ENCODE results near the gene APOM. TPM values are rescaled to one million over a fixed set of nuclear protein-coding genes. Genes with fewer than 3 reads are reported as not detected.
A peak's percentile ranks its signal among the peaks of the same experiment; 100 is the strongest.

The APOM gene
- total and polyA plus RNA-seq, 4 donors = 89.8 to 587 (median 173) TPM

DNA sequence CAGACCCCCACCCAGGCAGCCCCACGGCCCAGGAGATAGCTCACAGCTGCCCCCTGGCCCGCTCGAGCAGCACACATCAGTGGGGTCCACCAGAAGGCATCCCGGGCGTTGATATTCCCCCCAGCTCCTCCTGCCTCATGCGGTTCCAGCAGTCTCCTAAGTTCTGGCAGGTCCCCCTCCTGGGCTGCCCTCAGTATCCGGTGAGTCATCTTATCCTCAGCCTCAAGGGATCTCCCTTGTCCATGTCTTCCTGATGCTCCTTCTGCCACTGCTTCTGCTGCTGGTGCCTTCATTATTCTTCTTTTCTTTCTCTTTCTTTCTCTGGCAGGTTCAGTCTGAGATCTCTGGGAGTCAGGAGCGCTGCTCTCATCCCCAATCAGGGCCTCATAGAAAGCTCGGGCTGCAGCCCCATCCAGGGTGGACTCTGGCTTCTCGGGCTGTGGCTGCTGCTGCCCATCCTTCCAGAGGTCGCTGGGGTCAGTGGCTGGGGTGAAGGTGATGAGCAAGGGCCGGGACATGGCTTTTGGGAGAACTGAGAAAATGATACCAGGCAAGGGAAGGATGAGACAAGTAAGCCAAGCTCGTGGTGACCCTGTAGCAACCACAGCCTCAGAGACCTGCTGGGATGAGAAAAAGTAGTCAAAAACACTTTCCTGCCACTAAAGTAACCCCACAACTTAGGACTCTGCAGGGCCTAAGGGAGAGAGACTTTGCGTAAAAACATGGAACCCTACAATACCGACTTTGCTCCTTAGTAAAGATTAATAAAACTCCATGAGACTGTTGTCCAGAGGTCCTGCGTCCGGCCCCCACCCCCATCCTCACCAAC, 8.5 kb downstream of the APOM start:
- Histone ChIP-seq H3K4me1 (ENCODE audit: control insufficient read depth in 4 of 4, insufficient read depth in 4 of 4, low read length in 3 of 4) (peaks cover 12 to 57% (median 43%) of the 10 kb centered on the region in 4 donors), H3K27ac (ENCODE audit: low read depth in 1 of 2, low read length in 2 of 2) (peak overlapping the region; percentile 94 to 96), H3K9me3 (ENCODE audit: control insufficient read depth in 4 of 4, low read length in 3 of 4) (no peaks in the 10 kb centered on the region), H3K9ac (ENCODE audit: low read depth in 1 of 2, low read length in 2 of 2) (peak overlapping the region; percentile 71 to 94), H3K4me3 (ENCODE audit: low read depth in 1 of 3, low read length in 3 of 3) (peak overlapping the region; percentile 86 to 87 (median 87)), H3K27me3 (ENCODE audit: control insufficient read depth in 4 of 4, insufficient read depth in 4 of 4, low read length in 3 of 4) (no peaks in the 10 kb centered on the region), H3K36me3 (ENCODE audit: control insufficient read depth in 4 of 4, insufficient read depth in 3 of 4, low read depth in 1 of 4, low read length in 3 of 4) (peaks cover 2 to 23% (median 20%) of the 10 kb centered on the region in 4 donors)
- DNase-seq (ENCODE audit: low spot score) = peak; percentile 48
- 26% methylated on average over 17 of the region's 17 CpGs for WGBS
- TF ChIP-seq HNF4A (conservative IDR thresholded peaks at IDR 0.05) (peak; percentile 35 to 52), YY1 (IDR thresholded peaks at IDR 0.05) (no peak), RXRA (IDR thresholded peaks at IDR 0.05) (peak in 1 of 2 donors; percentile 11), TAF1 (conservative IDR thresholded peaks at IDR 0.05) (no peak), HNF4G (IDR thresholded peaks at IDR 0.05) (no peak), SP1 (IDR thresholded peaks at IDR 0.05) (no peak), EGR1 (IDR thresholded peaks at IDR 0.05; ENCODE audit: low read depth in 2 of 2) (no peak), RAD21 (IDR thresholded peaks at IDR 0.05) (no peak), FOXA1 (IDR thresholded peaks at IDR 0.05) (no peak), NR2F2 (IDR thresholded peaks at IDR 0.05) (peak; percentile 37), FOXA2 (IDR thresholded peaks at IDR 0.05) (no peak), GABPA (IDR thresholded peaks at IDR 0.05 in 1 of 2, conservative IDR thresholded peaks at IDR 0.05 in 1 of 2) (no peak), JUND (IDR thresholded peaks at IDR 0.05) (peak; percentile 53 to 63)
- TF ChIP-seq, protein P1, sequence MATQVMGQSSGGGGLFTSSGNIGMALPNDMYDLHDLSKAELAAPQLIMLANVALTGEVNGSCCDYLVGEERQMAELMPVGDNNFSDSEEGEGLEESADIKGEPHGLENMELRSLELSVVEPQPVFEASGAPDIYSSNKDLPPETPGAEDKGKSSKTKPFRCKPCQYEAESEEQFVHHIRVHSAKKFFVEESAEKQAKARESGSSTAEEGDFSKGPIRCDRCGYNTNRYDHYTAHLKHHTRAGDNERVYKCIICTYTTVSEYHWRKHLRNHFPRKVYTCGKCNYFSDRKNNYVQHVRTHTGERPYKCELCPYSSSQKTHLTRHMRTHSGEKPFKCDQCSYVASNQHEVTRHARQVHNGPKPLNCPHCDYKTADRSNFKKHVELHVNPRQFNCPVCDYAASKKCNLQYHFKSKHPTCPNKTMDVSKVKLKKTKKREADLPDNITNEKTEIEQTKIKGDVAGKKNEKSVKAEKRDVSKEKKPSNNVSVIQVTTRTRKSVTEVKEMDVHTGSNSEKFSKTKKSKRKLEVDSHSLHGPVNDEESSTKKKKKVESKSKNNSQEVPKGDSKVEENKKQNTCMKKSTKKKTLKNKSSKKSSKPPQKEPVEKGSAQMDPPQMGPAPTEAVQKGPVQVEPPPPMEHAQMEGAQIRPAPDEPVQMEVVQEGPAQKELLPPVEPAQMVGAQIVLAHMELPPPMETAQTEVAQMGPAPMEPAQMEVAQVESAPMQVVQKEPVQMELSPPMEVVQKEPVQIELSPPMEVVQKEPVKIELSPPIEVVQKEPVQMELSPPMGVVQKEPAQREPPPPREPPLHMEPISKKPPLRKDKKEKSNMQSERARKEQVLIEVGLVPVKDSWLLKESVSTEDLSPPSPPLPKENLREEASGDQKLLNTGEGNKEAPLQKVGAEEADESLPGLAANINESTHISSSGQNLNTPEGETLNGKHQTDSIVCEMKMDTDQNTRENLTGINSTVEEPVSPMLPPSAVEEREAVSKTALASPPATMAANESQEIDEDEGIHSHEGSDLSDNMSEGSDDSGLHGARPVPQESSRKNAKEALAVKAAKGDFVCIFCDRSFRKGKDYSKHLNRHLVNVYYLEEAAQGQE (IDR thresholded peaks at IDR 0.05) = no peak
- TF ChIP-seq, protein P2, sequence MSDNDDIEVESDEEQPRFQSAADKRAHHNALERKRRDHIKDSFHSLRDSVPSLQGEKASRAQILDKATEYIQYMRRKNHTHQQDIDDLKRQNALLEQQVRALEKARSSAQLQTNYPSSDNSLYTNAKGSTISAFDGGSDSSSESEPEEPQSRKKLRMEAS (IDR thresholded peaks at IDR 0.05) = no peak
- TF ChIP-seq, protein P3, sequence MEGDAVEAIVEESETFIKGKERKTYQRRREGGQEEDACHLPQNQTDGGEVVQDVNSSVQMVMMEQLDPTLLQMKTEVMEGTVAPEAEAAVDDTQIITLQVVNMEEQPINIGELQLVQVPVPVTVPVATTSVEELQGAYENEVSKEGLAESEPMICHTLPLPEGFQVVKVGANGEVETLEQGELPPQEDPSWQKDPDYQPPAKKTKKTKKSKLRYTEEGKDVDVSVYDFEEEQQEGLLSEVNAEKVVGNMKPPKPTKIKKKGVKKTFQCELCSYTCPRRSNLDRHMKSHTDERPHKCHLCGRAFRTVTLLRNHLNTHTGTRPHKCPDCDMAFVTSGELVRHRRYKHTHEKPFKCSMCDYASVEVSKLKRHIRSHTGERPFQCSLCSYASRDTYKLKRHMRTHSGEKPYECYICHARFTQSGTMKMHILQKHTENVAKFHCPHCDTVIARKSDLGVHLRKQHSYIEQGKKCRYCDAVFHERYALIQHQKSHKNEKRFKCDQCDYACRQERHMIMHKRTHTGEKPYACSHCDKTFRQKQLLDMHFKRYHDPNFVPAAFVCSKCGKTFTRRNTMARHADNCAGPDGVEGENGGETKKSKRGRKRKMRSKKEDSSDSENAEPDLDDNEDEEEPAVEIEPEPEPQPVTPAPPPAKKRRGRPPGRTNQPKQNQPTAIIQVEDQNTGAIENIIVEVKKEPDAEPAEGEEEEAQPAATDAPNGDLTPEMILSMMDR (IDR thresholded peaks at IDR 0.05; ENCODE audit: low read depth, low read length, missing input control) = no peak
- TF ChIP-seq, protein P4, sequence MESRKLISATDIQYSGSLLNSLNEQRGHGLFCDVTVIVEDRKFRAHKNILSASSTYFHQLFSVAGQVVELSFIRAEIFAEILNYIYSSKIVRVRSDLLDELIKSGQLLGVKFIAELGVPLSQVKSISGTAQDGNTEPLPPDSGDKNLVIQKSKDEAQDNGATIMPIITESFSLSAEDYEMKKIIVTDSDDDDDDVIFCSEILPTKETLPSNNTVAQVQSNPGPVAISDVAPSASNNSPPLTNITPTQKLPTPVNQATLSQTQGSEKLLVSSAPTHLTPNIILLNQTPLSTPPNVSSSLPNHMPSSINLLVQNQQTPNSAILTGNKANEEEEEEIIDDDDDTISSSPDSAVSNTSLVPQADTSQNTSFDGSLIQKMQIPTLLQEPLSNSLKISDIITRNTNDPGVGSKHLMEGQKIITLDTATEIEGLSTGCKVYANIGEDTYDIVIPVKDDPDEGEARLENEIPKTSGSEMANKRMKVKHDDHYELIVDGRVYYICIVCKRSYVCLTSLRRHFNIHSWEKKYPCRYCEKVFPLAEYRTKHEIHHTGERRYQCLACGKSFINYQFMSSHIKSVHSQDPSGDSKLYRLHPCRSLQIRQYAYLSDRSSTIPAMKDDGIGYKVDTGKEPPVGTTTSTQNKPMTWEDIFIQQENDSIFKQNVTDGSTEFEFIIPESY (IDR thresholded peaks at IDR 0.05) = no peak
- TF ChIP-seq, protein P5, sequence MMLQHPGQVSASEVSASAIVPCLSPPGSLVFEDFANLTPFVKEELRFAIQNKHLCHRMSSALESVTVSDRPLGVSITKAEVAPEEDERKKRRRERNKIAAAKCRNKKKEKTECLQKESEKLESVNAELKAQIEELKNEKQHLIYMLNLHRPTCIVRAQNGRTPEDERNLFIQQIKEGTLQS (IDR thresholded peaks at IDR 0.05) = no peak

Measured in liver (tissue), 9 donors.